ENCODE data around the gene OR52K2. TPM values are rescaled to one million over a fixed set of nuclear protein-coding genes. Genes with fewer than 3 reads are reported as not detected.

The OR52K2 gene
- total RNA-seq, 1 experiment from 2014 or later = not detected

- no peak for DNase-seq
- H3K4me1 ChIP-seq (replicated peaks; ENCODE audit: insufficient read depth) = no peaks in the 10 kb centered on the region
Measured at GRCh38 chr11:4418403-4418802, 30.7 kb upstream of the OR52K2 start.

GRCh38 chr11:4430051-4430450 lies 19.0 kb upstream of the OR52K2 start:
- no peaks in the 10 kb centered on the region for H3K9me2 ChIP-seq (ENCODE audit: insufficient read depth)
- H3K4me3 ChIP-seq = no peak overlapping the region
- H3K4me1 ChIP-seq (replicated peaks; ENCODE audit: insufficient read depth) = no peaks in the 10 kb centered on the region
- no peak for DNase-seq
- ChIA-PET POLR2A (ENCODE audit: unreplicated experiment) (no interaction called here), CTCF (no interaction called here)
- no peaks in the 10 kb centered on the region for H4K20me1 ChIP-seq (ENCODE audit: insufficient read depth)
- no peaks in the 10 kb centered on the region for H3F3A ChIP-seq (ENCODE audit: insufficient read depth, low read depth)
- no peak overlapping the region for H3K4me2 ChIP-seq
- TF ChIP-seq EZH2 (IDR thresholded peaks at IDR 0.05; ENCODE audit: low read depth) (no peak), CTCF (conservative IDR thresholded peaks at IDR 0.05) (no peak)
- no TSS peak for BruUV-seq (replicated peaks)
- H3K27ac ChIP-seq = no peak overlapping the region
- no peaks in the 10 kb centered on the region for H3K79me2 ChIP-seq (ENCODE audit: low read depth)
- no peaks in the 10 kb centered on the region for H3K36me3 ChIP-seq (ENCODE audit: low read depth)
- H3K9me3 ChIP-seq (ENCODE audit: insufficient read depth, low read depth) = no peaks in the 10 kb centered on the region
- peaks cover 3% of the 10 kb centered on the region; the same call in 1 of the 2 replicates for H3K27me3 ChIP-seq (ENCODE audit: insufficient read depth, low read depth)
- no peak overlapping the region for H2AFZ ChIP-seq
- intact Hi-C loops (cut with micrococcal nuclease; ENCODE audit: unreplicated experiment) = no loop called here

More at GRCh38 chr11:4418403-4418802, 30.7 kb upstream of the OR52K2 start:
- no peaks in the 10 kb centered on the region for H4K20me1 ChIP-seq (ENCODE audit: insufficient read depth)
- no peaks in the 10 kb centered on the region for H3K9me2 ChIP-seq (ENCODE audit: insufficient read depth)
- H3K27me3 ChIP-seq (ENCODE audit: insufficient read depth, low read depth) = peaks cover 4% of the 10 kb centered on the region; the same call in 1 of the 2 replicates
- no peak overlapping the region for H3K4me3 ChIP-seq
- no peak overlapping the region for H3K27ac ChIP-seq
- intact Hi-C loops (cut with micrococcal nuclease; ENCODE audit: unreplicated experiment) = no loop called here
- BruUV-seq (replicated peaks) = no TSS peak
- H3K4me2 ChIP-seq = no peak overlapping the region
- no peaks in the 10 kb centered on the region for H3K79me2 ChIP-seq (ENCODE audit: low read depth)
- no peak for TF ChIP-seq CTCF (conservative IDR thresholded peaks at IDR 0.05)
- TF ChIP-seq EZH2 (IDR thresholded peaks at IDR 0.05; ENCODE audit: low read depth) = no peak
- ChIA-PET CTCF (no interaction called here), POLR2A (ENCODE audit: unreplicated experiment) (no interaction called here)
- H2AFZ ChIP-seq = no peak overlapping the region
- H3K9me3 ChIP-seq (ENCODE audit: insufficient read depth, low read depth) = no peaks in the 10 kb centered on the region
- no peaks in the 10 kb centered on the region for H3K36me3 ChIP-seq (ENCODE audit: low read depth)
- H3F3A ChIP-seq (ENCODE audit: insufficient read depth, low read depth) = no peaks in the 10 kb centered on the region

DNA sequence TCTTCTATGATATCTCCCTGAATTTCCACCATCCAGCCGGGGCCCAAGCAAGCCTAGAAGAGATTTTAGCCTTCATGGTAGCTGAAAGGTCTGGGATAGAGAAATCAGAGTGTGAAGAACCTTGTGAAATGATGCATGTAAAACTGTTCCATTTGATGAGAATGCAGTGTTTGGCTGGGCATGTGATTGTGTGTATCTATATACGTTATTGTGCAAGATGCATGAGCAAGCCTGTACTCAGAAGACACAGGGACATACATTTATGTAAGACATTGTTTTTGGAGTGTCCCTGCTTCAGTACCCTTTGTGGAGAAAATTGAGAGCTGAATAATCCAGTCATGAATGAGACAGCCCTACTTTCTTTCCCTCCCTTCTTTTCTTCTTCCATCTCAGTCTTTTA lies 15.2 kb upstream of the OR52K2 start:
- BruUV-seq (replicated peaks) = no TSS peak

More for the DNA sequence above, 15.2 kb upstream of the OR52K2 start:
- no peak overlapping the region for H3K4me3 ChIP-seq
- H3K9me3 ChIP-seq (ENCODE audit: insufficient read depth, low read depth) = no peaks in the 10 kb centered on the region
- no peak overlapping the region for H3K27ac ChIP-seq
- CTCF ChIA-PET = no interaction called here
- no peak overlapping the region for H3K4me2 ChIP-seq
- no peak overlapping the region for H2AFZ ChIP-seq
- intact Hi-C loops (cut with micrococcal nuclease; ENCODE audit: unreplicated experiment) = no loop called here
- H3K27me3 ChIP-seq (ENCODE audit: insufficient read depth, low read depth) = peaks cover 3% of the 10 kb centered on the region; the same call in 1 of the 2 replicates
- no peaks in the 10 kb centered on the region for H3F3A ChIP-seq (ENCODE audit: insufficient read depth, low read depth)
- POLR2A ChIA-PET (ENCODE audit: unreplicated experiment) = no interaction called here
- no peak for DNase-seq
- TF ChIP-seq CTCF (conservative IDR thresholded peaks at IDR 0.05) (no peak), EZH2 (IDR thresholded peaks at IDR 0.05; ENCODE audit: low read depth) (no peak)
- H3K79me2 ChIP-seq (ENCODE audit: low read depth) = no peaks in the 10 kb centered on the region
- H3K36me3 ChIP-seq (ENCODE audit: low read depth) = no peaks in the 10 kb centered on the region
- no peaks in the 10 kb centered on the region for H3K9me2 ChIP-seq (ENCODE audit: insufficient read depth)
- H4K20me1 ChIP-seq (ENCODE audit: insufficient read depth) = no peaks in the 10 kb centered on the region
- H3K4me1 ChIP-seq (replicated peaks; ENCODE audit: insufficient read depth) = no peaks in the 10 kb centered on the region

Data from PC-9 (cell line).